ENCODE results near the gene CASP5. TPM values are rescaled to one million over a fixed set of nuclear protein-coding genes. Genes with fewer than 3 reads are reported as not detected.
"Not testable (repeated sequence)": the region's sequence is repeated elsewhere in the genome, so short reads cannot be mapped to it uniquely, and the experiment has no call there.

The CASP5 gene
- polyA plus RNA-seq, 1 donor from 2014 or later = not detected

DNA sequence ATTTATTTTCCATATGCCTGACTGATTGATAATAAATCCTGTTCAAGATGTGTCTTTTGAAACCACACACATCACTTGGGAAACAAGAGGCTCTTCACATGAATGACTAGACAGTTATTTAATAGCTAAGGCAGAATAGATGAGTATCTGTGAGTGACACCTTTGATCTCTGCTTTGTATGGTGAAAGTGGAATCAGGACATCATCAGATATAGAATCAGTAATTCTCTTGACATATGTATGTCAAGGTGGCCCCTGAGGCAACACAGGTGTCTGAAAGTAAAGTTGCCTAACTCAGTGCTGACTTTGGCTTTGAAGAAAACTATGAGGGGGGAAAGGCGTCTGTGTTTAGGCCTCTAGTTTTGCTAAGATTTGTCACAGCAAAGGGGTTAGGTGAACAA is 43.1 kb downstream of the CASP5 start:
- no peaks in the 10 kb centered on the region for H3F3A ChIP-seq (ENCODE audit: insufficient read depth, low read length, poor library complexity, severe bottlenecking)
- TF ChIP-seq MXI1 (conservative IDR thresholded peaks at IDR 0.05; ENCODE audit: poor library complexity, severe bottlenecking) (no peak), EP300 (conservative IDR thresholded peaks at IDR 0.05; ENCODE audit: poor library complexity, severe bottlenecking) (peak; percentile 32)
- TF ChIP-seq, protein P1, sequence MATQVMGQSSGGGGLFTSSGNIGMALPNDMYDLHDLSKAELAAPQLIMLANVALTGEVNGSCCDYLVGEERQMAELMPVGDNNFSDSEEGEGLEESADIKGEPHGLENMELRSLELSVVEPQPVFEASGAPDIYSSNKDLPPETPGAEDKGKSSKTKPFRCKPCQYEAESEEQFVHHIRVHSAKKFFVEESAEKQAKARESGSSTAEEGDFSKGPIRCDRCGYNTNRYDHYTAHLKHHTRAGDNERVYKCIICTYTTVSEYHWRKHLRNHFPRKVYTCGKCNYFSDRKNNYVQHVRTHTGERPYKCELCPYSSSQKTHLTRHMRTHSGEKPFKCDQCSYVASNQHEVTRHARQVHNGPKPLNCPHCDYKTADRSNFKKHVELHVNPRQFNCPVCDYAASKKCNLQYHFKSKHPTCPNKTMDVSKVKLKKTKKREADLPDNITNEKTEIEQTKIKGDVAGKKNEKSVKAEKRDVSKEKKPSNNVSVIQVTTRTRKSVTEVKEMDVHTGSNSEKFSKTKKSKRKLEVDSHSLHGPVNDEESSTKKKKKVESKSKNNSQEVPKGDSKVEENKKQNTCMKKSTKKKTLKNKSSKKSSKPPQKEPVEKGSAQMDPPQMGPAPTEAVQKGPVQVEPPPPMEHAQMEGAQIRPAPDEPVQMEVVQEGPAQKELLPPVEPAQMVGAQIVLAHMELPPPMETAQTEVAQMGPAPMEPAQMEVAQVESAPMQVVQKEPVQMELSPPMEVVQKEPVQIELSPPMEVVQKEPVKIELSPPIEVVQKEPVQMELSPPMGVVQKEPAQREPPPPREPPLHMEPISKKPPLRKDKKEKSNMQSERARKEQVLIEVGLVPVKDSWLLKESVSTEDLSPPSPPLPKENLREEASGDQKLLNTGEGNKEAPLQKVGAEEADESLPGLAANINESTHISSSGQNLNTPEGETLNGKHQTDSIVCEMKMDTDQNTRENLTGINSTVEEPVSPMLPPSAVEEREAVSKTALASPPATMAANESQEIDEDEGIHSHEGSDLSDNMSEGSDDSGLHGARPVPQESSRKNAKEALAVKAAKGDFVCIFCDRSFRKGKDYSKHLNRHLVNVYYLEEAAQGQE (IDR thresholded peaks at IDR 0.05; ENCODE audit: borderline replicate concordance) = no peak
- no peaks in the 10 kb centered on the region for H3K9me3 ChIP-seq (ENCODE audit: low read length)
- H3K9me2 ChIP-seq (ENCODE audit: insufficient read depth, low read length) = no peaks in the 10 kb centered on the region
- H3K9ac ChIP-seq (ENCODE audit: low read length) = no peak overlapping the region
- no peaks in the 10 kb centered on the region for H3K27me3 ChIP-seq (ENCODE audit: insufficient read depth, low read depth, low read length)
- no peaks in the 10 kb centered on the region for H3K36me3 ChIP-seq (ENCODE audit: insufficient read depth, low read length)
- no peak overlapping the region for H3K27ac ChIP-seq (ENCODE audit: low read length)
- no peak overlapping the region for H3K4me2 ChIP-seq (ENCODE audit: low read length)
- H2AFZ ChIP-seq (ENCODE audit: low read depth, low read length) = no peak overlapping the region
- no peaks in the 10 kb centered on the region for H3K79me2 ChIP-seq (replicated peaks; ENCODE audit: insufficient read depth, low read length)
- no peak overlapping the region for H3K4me3 ChIP-seq (ENCODE audit: low read length)
- no peaks in the 10 kb centered on the region for H4K20me1 ChIP-seq (ENCODE audit: insufficient read depth)

DNA sequence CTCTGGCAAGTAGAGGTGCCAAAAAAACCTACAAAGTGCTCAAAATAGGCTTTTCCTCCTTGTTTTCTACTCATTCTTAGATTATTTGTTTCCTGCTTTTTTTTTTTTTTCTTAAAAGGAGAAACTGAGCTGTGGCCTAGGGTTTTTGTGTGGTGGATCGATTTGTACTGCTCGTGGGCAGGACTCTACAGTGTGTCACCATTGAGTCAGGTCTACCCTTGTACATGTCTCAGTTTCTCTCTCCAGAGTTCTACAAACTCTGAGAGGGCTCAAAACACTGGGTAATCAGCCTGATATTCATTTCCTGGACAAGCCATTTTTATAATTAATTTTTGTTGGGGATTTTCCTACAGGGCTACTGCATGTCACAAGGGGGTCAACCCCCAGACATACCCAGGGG is 49.4 kb downstream of the CASP5 start:
- no peaks in the 10 kb centered on the region for H3K9me3 ChIP-seq (ENCODE audit: low read length)
- H3K79me2 ChIP-seq (replicated peaks; ENCODE audit: insufficient read depth, low read length) = no peaks in the 10 kb centered on the region
- TF ChIP-seq POLR2AphosphoS5 (IDR thresholded peaks at IDR 0.05) (no peak), RAD21 (conservative IDR thresholded peaks at IDR 0.05) (no peak), SMC3 (conservative IDR thresholded peaks at IDR 0.05; ENCODE audit: poor library complexity) (no peak), TAF1 (IDR thresholded peaks at IDR 0.05; ENCODE audit: low read depth) (no peak), EP300 (conservative IDR thresholded peaks at IDR 0.05; ENCODE audit: poor library complexity, severe bottlenecking) (no peak), EZH2 (IDR thresholded peaks at IDR 0.05; ENCODE audit: borderline replicate concordance, insufficient read depth, low read length, poor library complexity, severe bottlenecking) (no peak), MXI1 (conservative IDR thresholded peaks at IDR 0.05; ENCODE audit: poor library complexity, severe bottlenecking) (no peak)
- TF ChIP-seq, protein P2, sequence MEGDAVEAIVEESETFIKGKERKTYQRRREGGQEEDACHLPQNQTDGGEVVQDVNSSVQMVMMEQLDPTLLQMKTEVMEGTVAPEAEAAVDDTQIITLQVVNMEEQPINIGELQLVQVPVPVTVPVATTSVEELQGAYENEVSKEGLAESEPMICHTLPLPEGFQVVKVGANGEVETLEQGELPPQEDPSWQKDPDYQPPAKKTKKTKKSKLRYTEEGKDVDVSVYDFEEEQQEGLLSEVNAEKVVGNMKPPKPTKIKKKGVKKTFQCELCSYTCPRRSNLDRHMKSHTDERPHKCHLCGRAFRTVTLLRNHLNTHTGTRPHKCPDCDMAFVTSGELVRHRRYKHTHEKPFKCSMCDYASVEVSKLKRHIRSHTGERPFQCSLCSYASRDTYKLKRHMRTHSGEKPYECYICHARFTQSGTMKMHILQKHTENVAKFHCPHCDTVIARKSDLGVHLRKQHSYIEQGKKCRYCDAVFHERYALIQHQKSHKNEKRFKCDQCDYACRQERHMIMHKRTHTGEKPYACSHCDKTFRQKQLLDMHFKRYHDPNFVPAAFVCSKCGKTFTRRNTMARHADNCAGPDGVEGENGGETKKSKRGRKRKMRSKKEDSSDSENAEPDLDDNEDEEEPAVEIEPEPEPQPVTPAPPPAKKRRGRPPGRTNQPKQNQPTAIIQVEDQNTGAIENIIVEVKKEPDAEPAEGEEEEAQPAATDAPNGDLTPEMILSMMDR (IDR thresholded peaks at IDR 0.05; ENCODE audit: poor library complexity, severe bottlenecking) = no peak
- TF ChIP-seq, protein P1 (IDR thresholded peaks at IDR 0.05; ENCODE audit: borderline replicate concordance) = no peak

DNA sequence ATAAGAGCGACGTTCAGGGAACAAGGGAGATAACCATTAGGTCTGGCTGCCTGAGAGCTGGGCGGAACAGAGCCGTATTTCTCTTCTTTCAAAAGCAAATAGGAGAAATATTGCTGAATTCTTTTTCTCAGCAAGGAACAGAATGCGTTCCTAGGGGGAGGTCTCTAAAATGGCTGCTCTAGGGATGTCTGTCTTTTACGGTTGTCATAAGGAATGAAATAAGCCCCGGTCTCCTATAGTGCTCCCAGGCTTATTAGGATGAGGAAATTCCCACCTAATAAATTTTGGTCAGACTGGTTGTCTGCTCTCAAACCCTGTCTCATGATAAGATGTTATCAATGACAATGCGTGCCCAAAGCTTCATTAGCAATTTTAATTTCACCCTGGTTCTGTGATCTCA is 50.0 kb downstream of the CASP5 start:
- not testable (repeated sequence) for H3K27ac ChIP-seq (ENCODE audit: low read length); H3K27me3 ChIP-seq (ENCODE audit: insufficient read depth, low read depth, low read length); H3K9ac ChIP-seq (ENCODE audit: low read length); H3K4me3 ChIP-seq (ENCODE audit: low read length); H4K20me1 ChIP-seq (ENCODE audit: insufficient read depth); H3K9me3 ChIP-seq (ENCODE audit: low read length); H3K36me3 ChIP-seq (ENCODE audit: insufficient read depth, low read length); H3F3A ChIP-seq (ENCODE audit: insufficient read depth, low read length, poor library complexity, severe bottlenecking); H2AFZ ChIP-seq (ENCODE audit: low read depth, low read length); H3K4me2 ChIP-seq (ENCODE audit: low read length); H3K79me2 ChIP-seq (replicated peaks; ENCODE audit: insufficient read depth, low read length); H3K9me2 ChIP-seq (ENCODE audit: insufficient read depth, low read length)

More for the DNA sequence above, 49.4 kb downstream of the CASP5 start:
- no peak overlapping the region for H2AFZ ChIP-seq (ENCODE audit: low read depth, low read length)
- H3K9ac ChIP-seq (ENCODE audit: low read length) = no peak overlapping the region
- no peaks in the 10 kb centered on the region for H4K20me1 ChIP-seq (ENCODE audit: insufficient read depth)
- H3K9me2 ChIP-seq (ENCODE audit: insufficient read depth, low read length) = no peaks in the 10 kb centered on the region
- no peaks in the 10 kb centered on the region for H3F3A ChIP-seq (ENCODE audit: insufficient read depth, low read length, poor library complexity, severe bottlenecking)
- H3K27me3 ChIP-seq (ENCODE audit: insufficient read depth, low read depth, low read length) = no peaks in the 10 kb centered on the region
- H3K4me2 ChIP-seq (ENCODE audit: low read length) = no peak overlapping the region
- no peak overlapping the region for H3K27ac ChIP-seq (ENCODE audit: low read length)
- no peaks in the 10 kb centered on the region for H3K36me3 ChIP-seq (ENCODE audit: insufficient read depth, low read length)
- no peak overlapping the region for H3K4me3 ChIP-seq (ENCODE audit: low read length)
